ENCODE data around the gene ARVCF.
A peak's percentile ranks its signal among the peaks of the same experiment; 100 is the strongest.

ARVCF gene

DNA sequence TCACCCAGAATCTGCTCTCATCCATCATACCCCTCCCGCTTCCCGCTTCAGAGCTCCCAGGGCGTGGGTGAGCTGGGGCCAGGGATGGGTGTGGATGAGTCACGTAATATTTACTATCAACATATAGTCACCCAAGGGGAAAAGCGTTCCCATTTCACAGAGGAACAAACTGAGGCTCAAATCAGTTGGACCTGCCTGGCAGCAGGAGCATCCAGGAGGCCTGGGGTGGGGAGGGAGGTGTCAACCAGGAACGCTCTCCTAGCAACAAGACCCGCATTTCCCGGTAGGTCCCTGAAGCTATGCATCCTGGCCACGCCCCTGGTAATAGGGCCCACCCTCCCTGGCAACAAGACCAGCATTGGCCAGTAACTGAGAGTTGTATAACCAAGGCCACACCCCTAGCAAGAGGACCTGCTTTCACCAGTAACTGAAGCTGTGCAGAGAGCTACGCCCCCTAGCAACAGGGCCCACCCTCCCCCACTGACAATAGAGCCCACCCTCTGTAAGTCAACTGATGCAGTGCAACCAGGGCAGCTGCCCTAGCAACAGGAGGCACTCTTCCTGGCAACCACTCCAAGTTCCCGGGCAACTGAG, 42.3 kb downstream of the ARVCF start:
- DNase-seq (ENCODE audit: low read depth, low spot score) = peak; percentile 97

DNA sequence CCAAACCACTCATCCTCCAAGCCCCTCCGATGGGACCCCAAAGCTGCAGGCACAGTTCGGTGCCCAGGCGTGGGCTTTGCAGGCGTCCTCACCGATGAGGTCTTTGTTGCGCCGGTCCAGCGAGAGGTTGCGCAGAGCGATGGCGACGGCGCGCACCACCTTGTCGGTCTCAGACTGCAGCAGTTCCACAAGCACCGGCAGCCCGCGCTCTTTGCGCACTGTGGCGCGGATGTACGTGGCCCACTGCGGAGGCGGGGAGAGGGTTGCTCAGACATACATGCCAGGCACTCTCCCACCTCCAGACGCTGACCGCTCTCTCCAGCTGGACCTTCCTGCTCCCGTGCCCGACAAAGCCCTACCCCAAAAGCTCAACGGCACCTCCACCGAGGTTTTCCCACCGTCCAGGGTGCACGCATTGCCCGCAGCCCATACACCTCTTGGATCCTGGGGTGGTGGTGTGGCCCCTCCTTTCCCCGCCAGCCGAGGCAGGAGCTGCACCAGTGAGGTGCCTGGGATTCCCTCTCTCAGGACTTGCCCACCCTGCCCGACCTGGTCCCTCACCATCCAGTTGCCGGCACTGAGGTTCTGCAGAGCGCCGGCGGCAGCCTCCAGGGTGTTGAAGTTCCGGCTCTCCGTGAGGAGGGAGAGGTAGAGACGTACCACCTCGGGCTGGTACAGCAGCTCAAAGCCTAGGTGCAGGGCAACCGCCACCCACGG, 42.9 kb downstream of the ARVCF start:
- DNase-seq (ENCODE audit: low read depth, low spot score) = no peak

DNA sequence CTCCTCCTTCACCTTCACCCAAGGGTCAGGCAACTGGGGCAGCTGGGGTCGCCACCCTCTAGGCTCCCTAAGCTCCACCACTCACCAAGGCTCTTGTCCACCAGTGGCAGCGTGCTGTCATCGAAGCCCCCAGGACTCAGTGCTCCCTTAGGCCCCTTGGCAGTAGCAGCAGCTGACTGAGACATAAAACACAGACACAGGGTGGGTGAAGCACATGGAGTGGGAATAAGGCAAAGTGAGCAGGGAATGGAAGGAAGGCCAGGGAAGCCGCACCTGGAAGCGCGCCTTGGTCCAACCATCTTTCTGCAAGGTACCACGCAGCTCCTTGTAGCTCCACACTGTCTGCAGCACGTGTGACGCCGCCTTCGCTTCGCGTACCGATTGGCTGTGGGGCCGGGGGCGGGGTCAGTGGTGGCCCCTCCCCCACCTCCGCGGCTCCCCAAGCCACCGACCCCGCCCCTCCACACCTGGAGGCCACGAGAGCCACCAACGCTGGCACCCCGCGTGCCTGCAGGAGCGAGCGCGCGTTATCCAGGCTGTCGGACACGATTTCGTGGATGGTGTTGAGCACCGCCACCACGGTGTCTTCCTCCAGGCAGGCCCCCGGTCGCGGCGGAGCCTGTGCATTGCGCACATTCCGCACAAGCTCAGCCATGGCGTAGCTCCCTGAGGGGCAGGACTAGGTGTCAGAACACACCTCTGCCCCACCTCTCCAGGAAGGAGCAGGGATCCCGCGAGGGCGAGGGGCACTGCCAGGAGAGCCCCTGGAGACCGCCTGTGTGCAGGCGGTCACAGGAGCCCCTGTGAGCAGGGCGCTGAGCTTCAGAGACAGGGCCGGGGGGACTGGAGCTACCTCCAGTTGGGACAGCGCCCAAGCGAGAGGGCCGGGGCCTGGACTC, 43.7 kb downstream of the ARVCF start:
- no peak for DNase-seq (ENCODE audit: low read depth, low spot score)

GRCh38 chr22:19972251-19972650, 44.4 kb downstream of the ARVCF start:
- no peak for DNase-seq (ENCODE audit: low read depth, low spot score)

GRCh38 chr22:19971276-19972124, 45.1 kb downstream of the ARVCF start:
- no peak for DNase-seq (ENCODE audit: low read depth, low spot score)

- DNase-seq (ENCODE audit: low read depth, low spot score) = peak; percentile 72
These were observed 45.9 kb downstream of the ARVCF start for GRCh38 chr22:19970479-19971275.

DNA sequence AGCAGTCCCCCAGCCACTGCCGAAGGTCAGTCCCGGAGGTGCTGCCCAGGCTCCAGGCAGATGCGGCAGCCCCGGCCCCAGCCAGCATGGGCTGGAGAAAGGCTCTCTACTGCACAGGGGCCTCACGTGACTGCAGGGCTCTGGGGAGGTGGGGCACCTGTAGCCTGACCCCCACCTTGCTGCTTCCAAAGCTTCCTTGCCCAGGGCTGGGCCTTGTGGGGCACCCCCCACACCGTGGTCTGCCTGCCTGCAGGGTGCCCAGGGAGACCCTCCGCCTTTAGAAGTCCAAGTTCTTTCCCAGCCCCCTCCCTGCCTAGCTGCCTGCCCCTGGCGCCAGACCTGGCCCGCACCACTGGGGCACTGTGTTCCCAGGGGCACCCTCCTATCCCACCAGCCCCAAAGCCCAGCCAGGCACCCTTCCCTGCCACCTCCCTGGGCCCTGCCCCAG, 46.6 kb downstream of the ARVCF start:
- DNase-seq (ENCODE audit: low read depth, low spot score) = no peak

GRCh38 chr22:19969141-19969928, 47.3 kb downstream of the ARVCF start:
- no peak for DNase-seq (ENCODE audit: low read depth, low spot score)

DNA sequence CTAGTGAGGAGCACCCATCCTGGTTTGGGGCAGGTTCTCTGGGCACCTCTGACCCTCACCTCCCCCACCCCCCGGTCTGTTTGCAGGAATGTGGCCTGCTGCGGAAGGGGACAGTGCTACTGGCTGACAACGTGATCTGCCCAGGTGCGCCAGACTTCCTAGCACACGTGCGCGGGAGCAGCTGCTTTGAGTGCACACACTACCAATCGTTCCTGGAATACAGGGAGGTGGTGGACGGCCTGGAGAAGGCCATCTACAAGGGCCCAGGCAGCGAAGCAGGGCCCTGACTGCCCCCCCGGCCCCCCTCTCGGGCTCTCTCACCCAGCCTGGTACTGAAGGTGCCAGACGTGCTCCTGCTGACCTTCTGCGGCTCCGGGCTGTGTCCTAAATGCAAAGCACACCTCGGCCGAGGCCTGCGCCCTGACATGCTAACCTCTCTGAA, 48.2 kb downstream of the ARVCF start:
- no peak for DNase-seq (ENCODE audit: low read depth, low spot score)

- no peak for DNase-seq (ENCODE audit: low read depth, low spot score)
These were observed 48.7 kb downstream of the ARVCF start for GRCh38 chr22:19967850-19968449.

DNA sequence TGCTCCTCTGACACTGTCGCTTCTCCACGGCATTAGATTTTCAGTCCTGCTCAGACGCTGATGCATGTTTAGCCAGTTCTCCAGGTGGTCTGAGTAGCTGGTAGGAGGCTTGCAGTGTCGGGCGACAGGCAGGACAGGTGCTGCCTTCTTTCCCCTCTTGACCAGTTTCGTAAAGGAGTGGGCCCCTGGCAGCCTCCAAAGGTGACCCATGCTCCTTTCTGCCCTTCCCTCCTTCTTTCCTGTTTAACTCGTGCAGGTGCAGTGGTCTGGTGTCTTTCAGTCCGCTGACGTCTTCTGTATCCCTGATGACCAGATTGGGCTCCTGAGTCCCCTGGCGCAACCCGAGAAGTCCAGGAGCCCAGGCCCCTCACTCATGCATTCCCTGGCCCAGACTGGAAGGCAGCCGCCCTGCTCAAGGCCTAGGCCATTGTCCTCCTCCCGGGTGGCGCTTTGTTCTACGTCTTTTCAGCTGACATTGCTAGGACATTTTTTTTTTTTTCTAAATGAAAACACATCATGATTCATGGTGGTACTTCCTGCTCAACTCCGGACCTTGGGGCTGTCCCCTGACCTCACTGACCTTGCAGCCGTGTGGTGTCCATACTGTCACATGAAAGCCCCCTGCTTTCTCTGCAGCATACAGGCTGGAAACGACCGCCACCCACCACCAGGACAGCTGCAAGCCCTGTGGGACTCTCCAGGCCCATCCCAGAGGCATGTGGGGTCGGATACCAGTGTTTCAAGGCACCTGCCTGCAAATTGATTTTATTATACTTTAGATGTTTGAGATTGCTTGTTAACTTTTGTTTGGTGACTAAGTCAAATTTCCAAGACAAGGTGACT, 49.5 kb downstream of the ARVCF start:
- no peak for DNase-seq (ENCODE audit: low read depth, low spot score)

GRCh38 chr22:19965771-19966709, 50.6 kb downstream of the ARVCF start:
- peak; percentile 46 for DNase-seq (ENCODE audit: low read depth, low spot score)

GRCh38 chr22:19964701-19965386, 51.8 kb downstream of the ARVCF start:
- no peak for DNase-seq (ENCODE audit: low read depth, low spot score)

DNA sequence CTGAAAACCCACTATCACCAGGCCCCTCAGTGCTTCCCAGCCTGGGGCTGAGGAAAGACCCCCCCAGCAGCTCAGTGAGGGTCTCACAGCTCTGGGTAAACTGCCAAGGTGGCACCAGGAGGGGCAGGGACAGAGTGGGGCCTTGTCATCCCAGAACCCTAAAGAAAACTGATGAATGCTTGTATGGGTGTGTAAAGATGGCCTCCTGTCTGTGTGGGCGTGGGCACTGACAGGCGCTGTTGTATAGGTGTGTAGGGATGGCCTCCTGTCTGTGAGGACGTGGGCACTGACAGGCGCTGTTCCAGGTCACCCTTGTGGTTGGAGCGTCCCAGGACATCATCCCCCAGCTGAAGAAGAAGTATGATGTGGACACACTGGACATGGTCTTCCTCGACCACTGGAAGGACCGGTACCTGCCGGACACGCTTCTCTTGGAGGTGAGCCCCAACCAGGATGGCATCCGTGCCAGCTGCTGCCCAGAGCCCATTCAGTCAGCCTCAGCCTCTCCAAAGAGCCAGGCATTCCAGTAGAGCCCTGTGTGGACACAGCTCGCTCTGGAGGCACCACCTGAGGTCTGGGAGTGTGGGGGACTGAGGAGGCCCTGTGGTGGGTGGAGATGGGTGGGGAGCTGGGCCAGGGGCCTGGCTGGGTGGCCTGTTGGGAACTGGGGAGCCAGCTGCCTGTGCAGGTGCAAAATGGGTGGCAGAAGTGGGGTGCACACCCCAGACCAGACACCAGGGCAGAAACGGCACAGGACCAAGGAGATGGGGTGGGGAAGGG, 52.6 kb downstream of the ARVCF start:
- no peak for DNase-seq (ENCODE audit: low read depth, low spot score)

- DNase-seq (ENCODE audit: low read depth, low spot score) = peak; percentile 87
These were observed 53.5 kb downstream of the ARVCF start for GRCh38 chr22:19962909-19963806.
